ENCODE results near the gene TREH.

- TF ChIP-seq EZH2 (IDR thresholded peaks at IDR 0.05; ENCODE audit: insufficient read depth, poor library complexity, severe bottlenecking) (no peak), EZH2phosphoT487 (IDR thresholded peaks at IDR 0.05; ENCODE audit: insufficient read depth, low read depth) (no peak)
Measured at GRCh38 chr11:118628432-118628831, 51.0 kb downstream of the TREH start.

All from GM23248 (cell line).